ENCODE measurements around the gene DTD1.

Gene DTD1

GRCh38 chr20:18811904-18812303, 224.1 kb downstream of the DTD1 start:
- no peaks in the 10 kb centered on the region for H3K27me3 ChIP-seq (ENCODE audit: control insufficient read depth, insufficient read depth, low read length)
- H3K4me1 ChIP-seq (ENCODE audit: control insufficient read depth, insufficient read depth, low read length) = no peaks in the 10 kb centered on the region
- H3K9me3 ChIP-seq (ENCODE audit: control insufficient read depth, insufficient read depth, low read length) = no peaks in the 10 kb centered on the region
- no peaks in the 10 kb centered on the region for H3K36me3 ChIP-seq (ENCODE audit: control insufficient read depth, insufficient read depth, low read length)
- H3K9ac ChIP-seq (ENCODE audit: low read depth, low read length) = no peak overlapping the region
- no peak overlapping the region for H3K4me3 ChIP-seq (ENCODE audit: low read depth, low read length)

GRCh38 chr20:18813483-18813882, 225.6 kb downstream of the DTD1 start, which contains the start of gene SCP2D1:
TSS of gene SCP2D1 (plus strand) at chr20:18813783. CDS start at chr20:18813816, 33 bp downstream.
- Histone ChIP-seq H3K9me3 (ENCODE audit: control insufficient read depth, insufficient read depth, low read length) (no peaks in the 10 kb centered on the region), H3K36me3 (ENCODE audit: control insufficient read depth, insufficient read depth, low read length) (no peaks in the 10 kb centered on the region), H3K27me3 (ENCODE audit: control insufficient read depth, insufficient read depth, low read length) (no peaks in the 10 kb centered on the region), H3K9ac (ENCODE audit: low read depth, low read length) (no peak within 1 kb of the TSS), H3K4me3 (ENCODE audit: low read depth, low read length) (no peak within 1 kb of the TSS), H3K4me1 (ENCODE audit: control insufficient read depth, insufficient read depth, low read length) (no peaks in the 10 kb centered on the region)

- Histone ChIP-seq H3K36me3 (ENCODE audit: control insufficient read depth, insufficient read depth, low read length) (no peaks in the 10 kb centered on the region), H3K4me3 (ENCODE audit: low read depth, low read length) (no peak overlapping the region), H3K9ac (ENCODE audit: low read depth, low read length) (no peak overlapping the region), H3K27me3 (ENCODE audit: control insufficient read depth, insufficient read depth, low read length) (no peaks in the 10 kb centered on the region), H3K9me3 (ENCODE audit: control insufficient read depth, insufficient read depth, low read length) (no peaks in the 10 kb centered on the region), H3K4me1 (ENCODE audit: control insufficient read depth, insufficient read depth, low read length) (no peaks in the 10 kb centered on the region)
Observed at GRCh38 chr20:18815194-18815942, 227.5 kb downstream of the DTD1 start.

All from iPS-15b (cell line).